ENCODE results near the gene CORO2A. TPM values are rescaled to one million over a fixed set of nuclear protein-coding genes. Genes with fewer than 3 reads are reported as not detected.

CORO2A gene
- total RNA-seq, 4 donors from 2014 or later: 1.1 to 3.5 (median 2.1) TPM

DNA sequence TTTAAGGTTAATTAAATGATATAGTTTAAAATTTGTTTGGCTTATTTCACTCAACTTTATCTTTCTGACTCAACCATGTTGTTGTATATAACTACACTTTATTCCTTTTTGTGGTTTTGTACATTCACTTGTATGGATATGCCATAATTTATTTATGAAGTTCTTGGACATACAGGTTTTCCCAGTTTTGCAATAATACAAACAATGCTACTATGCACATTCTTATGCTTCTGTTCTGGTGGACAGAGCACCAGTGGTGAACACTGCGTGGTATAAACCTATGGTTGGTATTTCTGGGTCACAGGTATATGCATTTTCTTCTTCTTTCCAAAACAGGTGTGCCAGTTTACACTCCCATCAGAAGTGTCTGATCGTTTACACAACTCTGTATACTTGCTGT lies 37.8 kb downstream of the CORO2A start:
- no peak for DNase-seq
- Histone ChIP-seq H3K4me3 (replicated peaks in 1 of 3) (no peak overlapping the region), H3K36me3 (no peaks in the 10 kb centered on the region), H3K9me3 (no peaks in the 10 kb centered on the region), H3K27me3 (no peaks in the 10 kb centered on the region), H3K4me1 (no peaks in the 10 kb centered on the region), H3K27ac (no peak overlapping the region)
- TF ChIP-seq, protein P1, sequence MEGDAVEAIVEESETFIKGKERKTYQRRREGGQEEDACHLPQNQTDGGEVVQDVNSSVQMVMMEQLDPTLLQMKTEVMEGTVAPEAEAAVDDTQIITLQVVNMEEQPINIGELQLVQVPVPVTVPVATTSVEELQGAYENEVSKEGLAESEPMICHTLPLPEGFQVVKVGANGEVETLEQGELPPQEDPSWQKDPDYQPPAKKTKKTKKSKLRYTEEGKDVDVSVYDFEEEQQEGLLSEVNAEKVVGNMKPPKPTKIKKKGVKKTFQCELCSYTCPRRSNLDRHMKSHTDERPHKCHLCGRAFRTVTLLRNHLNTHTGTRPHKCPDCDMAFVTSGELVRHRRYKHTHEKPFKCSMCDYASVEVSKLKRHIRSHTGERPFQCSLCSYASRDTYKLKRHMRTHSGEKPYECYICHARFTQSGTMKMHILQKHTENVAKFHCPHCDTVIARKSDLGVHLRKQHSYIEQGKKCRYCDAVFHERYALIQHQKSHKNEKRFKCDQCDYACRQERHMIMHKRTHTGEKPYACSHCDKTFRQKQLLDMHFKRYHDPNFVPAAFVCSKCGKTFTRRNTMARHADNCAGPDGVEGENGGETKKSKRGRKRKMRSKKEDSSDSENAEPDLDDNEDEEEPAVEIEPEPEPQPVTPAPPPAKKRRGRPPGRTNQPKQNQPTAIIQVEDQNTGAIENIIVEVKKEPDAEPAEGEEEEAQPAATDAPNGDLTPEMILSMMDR (IDR thresholded peaks at IDR 0.05): no peak
- no peak for TF ChIP-seq POLR2A (IDR thresholded peaks at IDR 0.05)
- WGBS, 2 donors: 93 to 94% methylated on average over 2 of the region's 2 CpGs
- intact Hi-C loops (cut with DNase I): no loop called here

DNA sequence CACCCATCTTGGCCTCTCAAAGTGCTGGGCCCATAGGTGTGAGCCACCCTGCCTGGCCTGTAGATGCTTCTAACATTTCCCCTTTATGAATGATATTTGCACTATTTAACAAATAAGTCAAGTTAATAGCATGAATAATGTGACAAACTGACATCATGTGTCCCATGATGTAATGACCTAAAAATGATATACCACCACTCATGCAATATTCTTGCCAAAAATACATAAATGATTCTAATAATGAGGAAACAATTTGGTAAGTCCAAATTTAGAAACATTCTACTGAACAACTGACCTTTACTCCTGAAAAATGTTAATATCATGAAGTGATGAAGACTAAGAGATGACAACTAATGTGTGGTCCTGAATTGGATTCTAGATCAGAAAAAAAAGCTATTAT lies 39.9 kb downstream of the CORO2A start:
- no peak for TF ChIP-seq POLR2A (IDR thresholded peaks at IDR 0.05)
- TF ChIP-seq, protein P1 (IDR thresholded peaks at IDR 0.05): no peak
- DNase-seq: no peak
- Histone ChIP-seq H3K27ac (no peak overlapping the region), H3K9me3 (no peaks in the 10 kb centered on the region), H3K4me1 (no peaks in the 10 kb centered on the region), H3K4me3 (replicated peaks in 1 of 3) (no peak overlapping the region), H3K36me3 (no peaks in the 10 kb centered on the region), H3K27me3 (no peaks in the 10 kb centered on the region)
- intact Hi-C loops (cut with DNase I): no loop called here

DNA sequence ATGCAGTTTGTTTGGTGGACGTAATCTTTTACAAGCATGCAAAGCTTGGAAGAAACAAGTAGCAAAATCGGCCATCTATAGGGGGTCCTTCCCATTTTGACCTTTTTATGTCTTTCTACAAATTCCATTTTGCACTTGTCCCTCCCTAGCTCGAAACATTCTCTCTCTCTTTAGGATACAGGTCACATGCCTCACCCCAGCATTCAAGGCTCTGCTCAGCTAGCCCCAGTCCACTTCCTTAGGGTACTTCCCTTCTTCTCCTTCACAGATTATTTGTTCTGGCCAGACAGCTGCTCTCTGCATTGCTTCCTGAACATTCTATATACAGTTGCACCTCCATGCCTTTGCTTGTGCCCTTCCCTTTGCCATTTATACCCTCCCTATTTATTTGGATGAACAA lies 41.7 kb downstream of the CORO2A start:
- 88 to 91% methylated on average over 3 of the region's 3 CpGs for WGBS, 2 donors
- Histone ChIP-seq H3K36me3 (no peaks in the 10 kb centered on the region), H3K4me3 (replicated peaks in 1 of 3) (no peak overlapping the region), H3K4me1 (peaks cover 0 to 4% of the 10 kb centered on the region in 2 donors), H3K27me3 (no peaks in the 10 kb centered on the region), H3K9me3 (no peaks in the 10 kb centered on the region), H3K27ac (no peak overlapping the region)
- DNase-seq: no peak
- TF ChIP-seq POLR2A (IDR thresholded peaks at IDR 0.05): no peak
- TF ChIP-seq, protein P1 (IDR thresholded peaks at IDR 0.05): no peak
- intact Hi-C loops (cut with DNase I): no loop called here

DNA sequence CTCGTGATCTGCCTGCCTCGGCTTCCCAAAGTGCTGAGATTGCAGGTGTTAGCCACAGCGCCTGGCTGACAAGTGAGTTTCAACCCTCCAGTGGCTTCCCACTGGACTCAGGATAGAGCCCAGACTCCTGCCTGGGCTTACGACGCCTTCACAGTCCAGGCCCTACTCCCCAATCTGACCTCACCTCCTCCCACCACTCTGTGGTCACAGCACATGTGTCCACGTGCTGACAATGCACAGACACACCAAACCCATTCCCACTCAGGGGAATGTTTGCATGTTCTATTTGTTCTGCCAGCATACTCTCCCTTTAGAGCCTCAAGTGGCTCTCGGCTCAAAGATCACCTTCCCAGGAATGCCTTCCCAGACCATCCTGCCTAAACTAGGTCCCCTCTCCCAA lies 42.3 kb downstream of the CORO2A start:
- WGBS, 2 donors: 74 to 83% methylated on average over 7 of the region's 7 CpGs
- Histone ChIP-seq H3K36me3 (no peaks in the 10 kb centered on the region), H3K27ac (no peak overlapping the region), H3K4me1 (peaks cover 0 to 4% of the 10 kb centered on the region in 2 donors), H3K27me3 (no peaks in the 10 kb centered on the region), H3K4me3 (replicated peaks in 1 of 3) (no peak overlapping the region), H3K9me3 (no peaks in the 10 kb centered on the region)
- no peak for TF ChIP-seq POLR2A (IDR thresholded peaks at IDR 0.05)
- TF ChIP-seq, protein P1 (IDR thresholded peaks at IDR 0.05): no peak
- intact Hi-C loops (cut with DNase I): no loop called here
- DNase-seq: no peak

DNA sequence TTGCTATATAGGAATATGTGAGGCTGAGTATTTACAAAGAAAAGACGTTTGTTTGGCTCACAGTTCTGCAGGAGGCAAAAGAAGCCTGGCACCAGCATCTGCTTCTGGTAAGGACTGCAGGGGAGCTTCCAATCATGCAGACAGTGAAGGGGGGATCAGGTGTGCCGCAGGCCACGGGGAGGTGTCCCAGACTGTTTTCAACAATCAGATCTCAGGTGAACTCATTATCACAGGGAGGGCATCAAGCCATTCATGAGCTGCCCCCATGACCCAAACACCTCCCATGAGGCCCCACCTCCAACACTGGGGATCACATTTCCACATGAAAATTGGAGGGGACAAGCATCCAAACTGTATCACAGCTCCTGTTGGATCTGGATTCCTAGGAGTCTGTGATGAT lies 43.0 kb downstream of the CORO2A start:
- intact Hi-C loops (cut with DNase I): no loop called here
- WGBS, 2 donors: 67 to 80% methylated on average over 3 of the region's 3 CpGs

More for the DNA sequence above, 43.0 kb downstream of the CORO2A start:
- no peaks in the 10 kb centered on the region for H3K27me3 ChIP-seq
- H3K4me1 ChIP-seq: peaks cover 0 to 4% of the 10 kb centered on the region in 2 donors
- no peak overlapping the region for H3K27ac ChIP-seq
- no peak for TF ChIP-seq POLR2A (IDR thresholded peaks at IDR 0.05)
- TF ChIP-seq, protein P1 (IDR thresholded peaks at IDR 0.05): no peak
- no peaks in the 10 kb centered on the region for H3K9me3 ChIP-seq
- H3K36me3 ChIP-seq: no peaks in the 10 kb centered on the region
- no peak for DNase-seq
- no peak overlapping the region for H3K4me3 ChIP-seq (replicated peaks in 1 of 3)
